WERI-Rb-1 (cell line): Measurements from ENCODE around the gene FSHR.
A peak's percentile ranks its signal among the peaks of the same experiment; 100 is the strongest.

ENCODE experiments used
- DNase-seq: peaks from one replicate; pipeline ENCODE4 v3.0.0-alpha.2; 2020
- H3K27ac ChIP-seq: fragments of 250-450 bp; sonication (Bioruptor Pico); 2 replicates; pipeline ENCODE4 v1.5.1; 2020; ENCODE audit warnings: mild to moderate bottlenecking, moderate library complexity
- H3K27me3 ChIP-seq: fragments of 250-450 bp; sonication (Bioruptor Pico); 2 replicates; pipeline ENCODE4 v1.5.1; 2021; ENCODE audit warnings: mild to moderate bottlenecking, low read depth, moderate library complexity; ENCODE audit not compliant: insufficient read depth, severe bottlenecking
- H3K36me3 ChIP-seq: fragments of 250-450 bp; sonication (Bioruptor Pico); 2 replicates; pipeline ENCODE4 v1.5.1; 2020; ENCODE audit warnings: mild to moderate bottlenecking, moderate library complexity
- H3K4me3 ChIP-seq: 2 replicates; pipeline ENCODE4 v1.5.1; 2011; ENCODE audit warnings: low read depth, mild to moderate bottlenecking, control low read depth, low read length
- H3K9me3 ChIP-seq: fragments of 250-450 bp; sonication (Bioruptor Pico); 2 replicates; pipeline ENCODE4 v1.5.1; 2021; ENCODE audit warnings: mild to moderate bottlenecking, moderate library complexity; ENCODE audit not compliant: severe bottlenecking
- TF ChIP-seq, protein P1 (sequence below): IDR thresholded peaks from 2 replicates; pipeline ENCODE4 v1.5.1; 2011; ENCODE audit warnings: low read depth, mild to moderate bottlenecking, control low read depth, inconsistent platforms, low read length

FSHR gene

GRCh38 chr2:49032126-49032525 is 122.2 kb downstream of the FSHR start:
- Histone ChIP-seq H3K27me3 (no peaks in the 10 kb centered on the region), H3K36me3 (no peaks in the 10 kb centered on the region), H3K9me3 (no peaks in the 10 kb centered on the region), H3K4me3 (no peak overlapping the region), H3K27ac (no peak overlapping the region)
- TF ChIP-seq, protein P1, sequence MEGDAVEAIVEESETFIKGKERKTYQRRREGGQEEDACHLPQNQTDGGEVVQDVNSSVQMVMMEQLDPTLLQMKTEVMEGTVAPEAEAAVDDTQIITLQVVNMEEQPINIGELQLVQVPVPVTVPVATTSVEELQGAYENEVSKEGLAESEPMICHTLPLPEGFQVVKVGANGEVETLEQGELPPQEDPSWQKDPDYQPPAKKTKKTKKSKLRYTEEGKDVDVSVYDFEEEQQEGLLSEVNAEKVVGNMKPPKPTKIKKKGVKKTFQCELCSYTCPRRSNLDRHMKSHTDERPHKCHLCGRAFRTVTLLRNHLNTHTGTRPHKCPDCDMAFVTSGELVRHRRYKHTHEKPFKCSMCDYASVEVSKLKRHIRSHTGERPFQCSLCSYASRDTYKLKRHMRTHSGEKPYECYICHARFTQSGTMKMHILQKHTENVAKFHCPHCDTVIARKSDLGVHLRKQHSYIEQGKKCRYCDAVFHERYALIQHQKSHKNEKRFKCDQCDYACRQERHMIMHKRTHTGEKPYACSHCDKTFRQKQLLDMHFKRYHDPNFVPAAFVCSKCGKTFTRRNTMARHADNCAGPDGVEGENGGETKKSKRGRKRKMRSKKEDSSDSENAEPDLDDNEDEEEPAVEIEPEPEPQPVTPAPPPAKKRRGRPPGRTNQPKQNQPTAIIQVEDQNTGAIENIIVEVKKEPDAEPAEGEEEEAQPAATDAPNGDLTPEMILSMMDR, result no peak
- no peak for DNase-seq

- DNase-seq, result no peak
- Histone ChIP-seq H3K27ac (no peak overlapping the region), H3K27me3 (no peaks in the 10 kb centered on the region), H3K4me3 (no peak overlapping the region), H3K36me3 (no peaks in the 10 kb centered on the region), H3K9me3 (no peaks in the 10 kb centered on the region)
- TF ChIP-seq, protein P1, result no peak
These were observed 124.9 kb downstream of the FSHR start for GRCh38 chr2:49029406-49029805.

GRCh38 chr2:49028101-49028500 is 126.2 kb downstream of the FSHR start:
- DNase-seq, result no peak
- H3K4me3 ChIP-seq, result no peak overlapping the region
- H3K27ac ChIP-seq, result no peak overlapping the region
- H3K36me3 ChIP-seq, result no peaks in the 10 kb centered on the region
- TF ChIP-seq, protein P1, result no peak
- no peaks in the 10 kb centered on the region for H3K9me3 ChIP-seq
- H3K27me3 ChIP-seq, result no peaks in the 10 kb centered on the region

GRCh38 chr2:49026706-49027105 is 127.6 kb downstream of the FSHR start:
- Histone ChIP-seq H3K36me3 (no peaks in the 10 kb centered on the region), H3K27me3 (no peaks in the 10 kb centered on the region), H3K4me3 (no peak overlapping the region), H3K27ac (no peak overlapping the region), H3K9me3 (no peaks in the 10 kb centered on the region)
- TF ChIP-seq, protein P1, result no peak
- no peak for DNase-seq

GRCh38 chr2:49021271-49021670 is 133.0 kb downstream of the FSHR start:
- TF ChIP-seq, protein P1, result no peak
- H3K4me3 ChIP-seq, result no peak overlapping the region
- no peaks in the 10 kb centered on the region for H3K27me3 ChIP-seq
- peak; percentile 47 for DNase-seq
- H3K27ac ChIP-seq, result no peak overlapping the region
- no peaks in the 10 kb centered on the region for H3K36me3 ChIP-seq
- no peaks in the 10 kb centered on the region for H3K9me3 ChIP-seq

- H3K4me3 ChIP-seq, result no peak overlapping the region
- H3K27ac ChIP-seq, result no peak overlapping the region
- H3K36me3 ChIP-seq, result no peaks in the 10 kb centered on the region
- H3K27me3 ChIP-seq, result no peaks in the 10 kb centered on the region
- no peak for DNase-seq
- no peaks in the 10 kb centered on the region for H3K9me3 ChIP-seq
- TF ChIP-seq, protein P1, result no peak
These were observed 149.1 kb downstream of the FSHR start for GRCh38 chr2:49005261-49005660.
